Skeletal muscle tissue (tissue), 4 donors: ENCODE data around the gene IL17RD. TPM values are rescaled to one million over a fixed set of nuclear protein-coding genes. Genes with fewer than 3 reads are reported as not detected.

Experiments
- H3K27ac ChIP-seq: one replicate; pipeline ENCODE4 v1.7.0; 2013; ENCODE audit warnings: mild to moderate bottlenecking, low read depth, low read length, inconsistent platforms
- H3K27me3 ChIP-seq, 3 donors: one replicate each; pipeline ENCODE4 v1.7.0; 2013; ENCODE audit warnings: low read length in 3 of 3; ENCODE audit not compliant: control insufficient read depth in 3 of 3, insufficient read depth in 3 of 3
- H3K36me3 ChIP-seq, 3 donors: one replicate each; pipeline ENCODE4 v1.7.0; 2013; ENCODE audit warnings: low read length in 3 of 3; ENCODE audit not compliant: control insufficient read depth in 3 of 3, insufficient read depth in 3 of 3
- H3K4me1 ChIP-seq, 3 donors: one replicate each; pipeline ENCODE4 v1.7.0; 2013; ENCODE audit warnings: low read length in 3 of 3, mild to moderate bottlenecking in 3 of 3; ENCODE audit not compliant: control insufficient read depth in 3 of 3, insufficient read depth in 3 of 3
- H3K4me3 ChIP-seq, 3 donors: one replicate each; pipeline ENCODE4 v1.7.0; 2013; ENCODE audit warnings: low read length in 3 of 3
- H3K9ac ChIP-seq, 3 donors: one replicate each; pipeline ENCODE4 v1.7.0; 2013; ENCODE audit warnings: low read length in 3 of 3, mild to moderate bottlenecking in 3 of 3, moderate library complexity in 2 of 3, low read depth in 1 of 3
- H3K9me3 ChIP-seq, 3 donors: one replicate each; pipeline ENCODE4 v1.7.0; 2013; ENCODE audit warnings: low read length in 3 of 3; ENCODE audit not compliant: control insufficient read depth in 3 of 3
- total RNA-seq: library from RNA; depleted of rRNA; stranded (reverse); fragments of >200 nt; gene quantifications from one replicate; pipeline ENCODE4 v1.2.3, GENCODE V29; 2014
- donor health status: Osteomylitis.

Gene IL17RD
- total RNA-seq, 1 donor from 2014 or later = 18.8 TPM

- Histone ChIP-seq H3K27me3 (peaks cover 0 to 9% (median 6%) of the 10 kb centered on the region in 3 donors), H3K9me3 (no peaks in the 10 kb centered on the region), H3K27ac (no peak overlapping the region), H3K9ac (no peak overlapping the region), H3K4me1 (peaks cover 0 to 8% (median 4%) of the 10 kb centered on the region in 3 donors), H3K36me3 (no peaks in the 10 kb centered on the region), H3K4me3 (no peak overlapping the region)
Observed at GRCh38 chr3:57170946-57171345, 5.8 kb upstream of the IL17RD start.

DNA sequence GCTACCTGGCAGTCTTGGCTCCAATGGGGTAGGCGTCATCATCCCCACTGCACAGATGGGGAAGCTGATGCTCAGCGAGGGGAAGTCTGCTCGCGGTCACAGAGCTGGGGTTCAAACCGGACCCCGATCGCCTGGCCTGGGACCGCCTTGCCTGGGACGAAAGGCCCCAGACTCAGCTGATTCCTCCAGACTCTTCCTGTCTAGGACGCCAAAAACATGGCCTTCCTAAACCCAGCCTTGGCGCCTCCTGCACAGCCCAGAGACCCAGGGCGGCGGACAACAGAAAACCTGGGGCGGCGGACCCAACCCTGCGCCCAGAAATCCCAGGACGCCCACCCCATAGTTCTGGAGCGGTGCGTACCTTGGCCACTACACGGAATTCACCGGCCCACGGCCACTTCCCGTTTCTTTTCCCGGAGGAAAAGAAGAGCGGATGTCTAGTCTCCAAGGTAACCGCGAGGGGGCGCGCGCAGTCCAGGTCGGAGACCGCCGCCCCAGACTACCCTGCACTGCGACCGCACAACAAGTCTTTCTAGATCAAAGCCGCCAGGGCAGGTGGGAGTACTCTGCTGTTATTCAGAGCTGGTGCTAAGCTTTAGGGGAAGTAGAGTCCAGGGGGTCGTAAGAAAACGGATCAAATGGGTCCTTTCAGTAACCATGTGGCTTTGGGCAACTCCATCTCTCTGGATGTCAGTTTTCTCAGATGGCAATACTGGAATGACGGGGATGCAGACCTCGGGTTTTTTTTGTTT is 4.9 kb upstream of the IL17RD start:
- no peaks in the 10 kb centered on the region for H3K9me3 ChIP-seq
- no peak overlapping the region for H3K27ac ChIP-seq
- H3K4me1 ChIP-seq = peaks cover 0 to 11% (median 4%) of the 10 kb centered on the region in 3 donors
- H3K27me3 ChIP-seq = peaks cover 0 to 10% (median 9%) of the 10 kb centered on the region in 3 donors
- peak overlapping the region; percentile 54 to 78 (median 54) for H3K9ac ChIP-seq
- peak overlapping the region; percentile 54 to 73 (median 64) for H3K4me3 ChIP-seq
- no peaks in the 10 kb centered on the region for H3K36me3 ChIP-seq

DNA sequence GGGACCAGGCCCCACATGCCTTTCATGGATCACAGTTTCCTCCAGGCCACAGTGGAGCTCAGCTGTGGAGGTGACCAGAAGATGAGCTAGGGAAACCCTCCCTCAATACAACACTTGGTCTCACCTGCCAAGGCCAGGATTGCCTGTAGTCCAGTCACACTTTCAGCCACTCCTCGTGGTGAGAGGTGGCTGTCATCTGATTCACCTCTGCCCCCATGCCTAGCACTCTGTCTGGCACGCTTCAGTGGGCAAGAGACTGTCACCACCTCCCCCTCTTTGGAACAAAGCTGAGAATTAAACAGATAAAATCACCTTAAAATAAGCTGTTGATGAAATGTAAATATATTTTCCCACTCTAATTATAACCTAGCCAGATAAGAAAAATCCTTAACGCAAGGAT is 4.0 kb upstream of the IL17RD start:
- Histone ChIP-seq H3K27me3 (peaks cover 0 to 16% (median 13%) of the 10 kb centered on the region in 3 donors), H3K27ac (no peak overlapping the region), H3K9me3 (no peaks in the 10 kb centered on the region), H3K4me3 (no peak overlapping the region), H3K9ac (no peak overlapping the region), H3K36me3 (no peaks in the 10 kb centered on the region), H3K4me1 (peaks cover 4 to 19% (median 10%) of the 10 kb centered on the region in 3 donors)

DNA sequence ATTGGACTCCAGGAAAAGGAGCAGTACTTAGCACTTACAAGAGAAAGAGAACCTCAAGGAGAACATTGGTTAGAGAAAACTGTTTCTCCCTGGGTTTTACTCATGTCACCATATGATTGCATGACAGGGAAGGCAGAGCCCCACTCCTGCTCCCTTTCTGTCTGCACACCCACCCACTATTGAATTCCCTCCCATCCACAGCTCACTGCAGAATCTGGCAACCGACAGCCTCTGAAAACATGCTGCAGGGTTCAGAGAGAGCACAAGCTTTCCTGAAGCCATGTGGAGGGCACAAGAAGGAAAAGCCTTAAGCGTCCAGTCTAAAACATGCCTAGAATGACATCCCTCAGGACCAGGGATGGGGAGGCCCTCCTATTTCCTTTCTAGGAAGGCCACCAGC is 3.0 kb upstream of the IL17RD start:
- peaks cover 8 to 24% (median 13%) of the 10 kb centered on the region in 3 donors for H3K4me1 ChIP-seq
- no peaks in the 10 kb centered on the region for H3K9me3 ChIP-seq
- no peak overlapping the region for H3K9ac ChIP-seq
- H3K27ac ChIP-seq = no peak overlapping the region
- H3K36me3 ChIP-seq = no peaks in the 10 kb centered on the region
- peaks cover 0 to 23% (median 18%) of the 10 kb centered on the region in 3 donors for H3K27me3 ChIP-seq
- no peak overlapping the region for H3K4me3 ChIP-seq

DNA sequence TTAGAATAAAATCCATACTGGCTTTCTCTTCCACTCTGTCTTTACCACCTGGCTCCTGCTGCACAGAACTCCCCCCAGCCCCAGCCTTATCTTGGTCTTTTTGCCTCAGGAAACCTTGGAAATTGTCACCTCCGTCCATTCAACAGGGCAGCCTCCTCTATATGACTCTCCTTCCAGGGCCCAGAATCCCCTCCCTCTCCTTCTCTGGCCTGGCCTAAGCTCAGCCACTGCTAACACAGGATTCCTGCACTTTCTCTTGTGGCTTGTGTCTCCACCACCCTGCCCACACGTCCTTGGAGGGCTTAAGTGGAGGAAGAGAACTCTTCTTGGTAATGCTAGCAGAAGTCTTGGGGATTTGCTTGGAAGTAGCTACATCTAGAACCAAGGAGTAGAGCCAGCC is 1.5 kb upstream of the IL17RD start:
- H3K27ac ChIP-seq = no peak overlapping the region
- no peaks in the 10 kb centered on the region for H3K36me3 ChIP-seq
- H3K4me1 ChIP-seq = peaks cover 11 to 24% (median 18%) of the 10 kb centered on the region in 3 donors
- no peak overlapping the region for H3K4me3 ChIP-seq
- peaks cover 4 to 29% (median 24%) of the 10 kb centered on the region in 3 donors for H3K27me3 ChIP-seq
- H3K9ac ChIP-seq = no peak overlapping the region
- no peaks in the 10 kb centered on the region for H3K9me3 ChIP-seq

DNA sequence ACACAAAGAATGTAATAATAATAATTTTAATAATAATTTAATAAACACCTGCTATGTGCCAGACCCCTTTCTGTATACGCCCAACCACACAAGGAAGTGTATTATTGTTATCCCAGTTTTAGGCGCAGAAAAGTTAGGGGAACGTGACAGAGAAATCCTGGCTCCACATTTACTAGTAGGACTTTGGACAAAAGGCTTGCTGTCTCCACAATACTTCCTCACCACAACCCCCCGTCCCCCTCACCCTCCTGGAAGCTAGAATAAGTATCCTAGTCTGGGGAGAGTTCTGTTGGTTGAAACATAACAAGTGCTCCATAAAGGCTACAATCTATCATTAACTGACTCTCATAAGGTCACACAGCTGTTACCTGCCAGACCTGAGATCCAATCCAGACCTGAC is 488 bp upstream of the IL17RD start:
- Histone ChIP-seq H3K4me3 (no peak overlapping the region), H3K27me3 (peaks cover 4 to 31% (median 24%) of the 10 kb centered on the region in 3 donors), H3K9ac (no peak overlapping the region), H3K36me3 (no peaks in the 10 kb centered on the region), H3K9me3 (no peaks in the 10 kb centered on the region), H3K27ac (no peak overlapping the region), H3K4me1 (peaks cover 14 to 24% (median 18%) of the 10 kb centered on the region in 3 donors)

DNA sequence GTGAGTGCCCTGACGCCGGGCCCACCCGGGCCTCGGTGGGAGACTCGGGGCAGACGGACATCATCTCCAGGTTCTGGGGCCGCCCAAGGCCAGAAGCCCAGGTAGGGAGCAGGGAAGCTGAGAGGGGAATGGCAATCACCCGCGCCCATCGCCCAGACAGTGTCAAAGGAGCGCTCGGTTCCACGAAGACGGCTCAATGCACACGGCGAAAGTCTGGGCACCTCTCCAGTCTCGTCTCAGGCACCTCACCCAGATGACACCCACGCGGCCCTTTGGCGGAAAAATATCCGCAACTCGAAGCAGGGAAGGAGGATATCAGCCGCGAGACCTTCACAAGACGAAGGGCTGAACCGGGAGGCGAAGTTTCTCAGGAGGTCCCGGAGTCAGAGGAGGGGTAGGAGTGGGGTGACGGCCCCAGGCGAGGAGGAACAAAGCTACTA is 916 bp downstream of the IL17RD start:
- Histone ChIP-seq H3K4me1 (peaks cover 17 to 20% (median 19%) of the 10 kb centered on the region in 3 donors), H3K9ac (peak overlapping the region; percentile 52 to 71 (median 67)), H3K27ac (no peak overlapping the region), H3K4me3 (peak overlapping the region; percentile 60 to 79 (median 76)), H3K27me3 (peaks cover 4 to 34% (median 24%) of the 10 kb centered on the region in 3 donors), H3K9me3 (no peaks in the 10 kb centered on the region), H3K36me3 (no peaks in the 10 kb centered on the region)

DNA sequence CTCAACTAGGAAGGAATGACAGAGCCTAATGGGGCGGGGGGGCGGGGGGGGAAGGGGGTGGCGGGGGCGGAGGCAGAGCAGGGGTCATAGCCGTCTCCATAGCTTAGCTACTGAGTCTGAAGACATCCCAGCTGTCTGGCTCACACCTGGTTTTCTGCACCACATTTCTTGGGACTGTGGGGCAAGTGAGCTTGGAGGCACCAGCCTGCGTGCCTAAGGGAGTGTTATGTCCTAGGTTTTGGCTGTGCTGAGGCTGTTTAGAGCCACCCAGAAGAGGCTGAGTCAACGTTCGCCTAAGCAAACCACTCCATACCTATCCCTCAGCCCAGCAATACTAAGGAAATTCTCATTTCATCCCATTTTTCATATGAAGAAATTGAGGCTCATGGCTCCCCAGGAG is 1.4 kb downstream of the IL17RD start:
- Histone ChIP-seq H3K9ac (peak overlapping the region in 1 of 3 donors; percentile 67), H3K27ac (no peak overlapping the region), H3K36me3 (no peaks in the 10 kb centered on the region), H3K4me3 (peak overlapping the region; percentile 60 to 79 (median 76)), H3K27me3 (peaks cover 4 to 34% (median 24%) of the 10 kb centered on the region in 3 donors), H3K4me1 (peaks cover 17 to 21% (median 20%) of the 10 kb centered on the region in 3 donors), H3K9me3 (no peaks in the 10 kb centered on the region)

DNA sequence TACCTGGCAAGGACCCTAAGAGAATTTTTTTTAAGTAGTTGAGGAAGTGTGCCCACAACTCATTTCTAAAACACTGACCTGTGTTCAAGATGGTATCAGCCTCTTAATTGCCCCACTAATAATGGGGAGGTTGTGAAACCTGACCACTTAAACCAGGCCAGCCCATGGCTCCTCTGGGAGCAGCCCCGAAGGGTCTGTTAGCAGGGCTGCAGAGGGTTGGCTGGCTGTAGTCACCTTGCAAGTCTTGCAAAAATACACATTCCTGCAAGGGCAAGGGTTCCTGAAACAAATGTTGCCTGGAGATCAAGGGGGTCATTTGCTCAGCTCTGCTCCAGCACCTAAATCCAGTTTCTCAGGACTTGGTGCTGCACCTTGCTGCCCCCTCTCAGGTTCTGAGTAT is 3.2 kb downstream of the IL17RD start:
- H3K27me3 ChIP-seq = peaks cover 4 to 28% (median 24%) of the 10 kb centered on the region in 3 donors
- no peak overlapping the region for H3K27ac ChIP-seq
- no peak overlapping the region for H3K4me3 ChIP-seq
- peaks cover 17 to 21% (median 20%) of the 10 kb centered on the region in 3 donors for H3K4me1 ChIP-seq
- H3K36me3 ChIP-seq = no peaks in the 10 kb centered on the region
- H3K9me3 ChIP-seq = no peaks in the 10 kb centered on the region
- H3K9ac ChIP-seq = no peak overlapping the region
